ENCODE data around the gene GTF2H1. TPM values are rescaled to one million over a fixed set of nuclear protein-coding genes. Genes with fewer than 3 reads are reported as not detected.

The GTF2H1 gene
- total and polyA plus RNA-seq, 9 of the 15 experiments (the other 6 are each of a cell fraction or from before 2014, with no cell fraction given), result 56.9 to 126 (median 92.1) TPM

DNA sequence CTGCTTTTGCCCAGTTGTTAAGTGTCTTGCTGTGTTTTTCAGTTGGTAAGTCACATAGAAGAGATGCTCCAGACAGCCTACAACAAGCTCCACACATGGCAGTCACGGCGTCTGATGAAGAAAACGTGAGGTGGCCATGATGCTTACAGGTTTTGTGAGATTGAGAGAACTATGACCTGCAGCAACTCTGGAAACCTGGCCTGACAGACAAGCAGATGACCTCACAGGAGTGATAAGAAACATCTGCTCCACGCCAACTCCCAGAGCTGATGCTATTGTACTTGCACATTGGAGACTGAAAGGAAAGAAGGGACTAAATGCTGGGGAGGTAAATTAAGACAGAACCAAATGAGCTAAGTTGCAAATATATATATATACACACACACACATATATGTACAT, 43.4 kb downstream of the GTF2H1 start:
- Histone ChIP-seq H3K4me1 (replicated peaks in 1 of 2; ENCODE audit: control insufficient read depth in 2 of 2, insufficient read depth in 2 of 2, low read length in 2 of 2) (no peaks in the 10 kb centered on the region; a peak in 2 of 5 replicates), H3K27me3 (ENCODE audit: control insufficient read depth in 2 of 2, insufficient read depth in 2 of 2, low read length in 2 of 2) (no peaks in the 10 kb centered on the region), H3K4me3 (no peak overlapping the region), H3K9ac (ENCODE audit: insufficient read depth in 1 of 2, low read depth in 2 of 2, low read length in 2 of 2) (no peak overlapping the region; a peak in 1 of 4 replicates), H3K9me1 (ENCODE audit: control insufficient read depth, insufficient read depth, low read length) (no peaks in the 10 kb centered on the region), H3K9me3 (replicated peaks; ENCODE audit: control insufficient read depth, insufficient read depth, low read depth, low read length) (no peaks in the 10 kb centered on the region), H3K27ac (ENCODE audit: extremely low read depth, low read depth, low read length) (no peak overlapping the region), H2AFZ (ENCODE audit: low read depth, low read length) (no peak overlapping the region), H3K36me3 (ENCODE audit: control insufficient read depth, insufficient read depth, low read length) (peaks cover 67% of the 10 kb centered on the region), H3K4me2 (ENCODE audit: insufficient read depth, low read length) (no peak overlapping the region), H3K79me2 (ENCODE audit: control insufficient read depth, insufficient read depth, low read length) (no peaks in the 10 kb centered on the region), H4K20me1 (replicated peaks; ENCODE audit: control insufficient read depth, insufficient read depth, low read length) (no peaks in the 10 kb centered on the region)
- intact Hi-C loops (cut with micrococcal nuclease) (no loop called here), in situ Hi-C loops (cut with MboI) (no loop called here)
- POLR2A ChIA-PET, result interaction anchor here (0.6 to 1.1 kb wide), 4 partner anchors 19 to 90 kb away, joined by 3 read pairs; partner anchors contain the start of genes LDHA and LDHAL6A
- WGBS (ENCODE audit: insufficient coverage, low coverage, missing lambda C conversion rate), result 72% methylated on average over 4 of the region's 4 CpGs
- BruUV-seq (replicated peaks), result no TSS peak
- FAIRE-seq (no peak), DNase-seq (ENCODE audit: extremely low read depth in 1 of 4, low spot score in 3 of 4) (peak in 2 of 4 experiments; percentile 23 to 28), ATAC-seq (no peak)
- CTCF ChIA-PET (ENCODE audit: low intra/inter-chr PET ratio), result no interaction called here
- TF ChIP-seq NRF1 (conservative IDR thresholded peaks at IDR 0.05 in 1 of 2, IDR thresholded peaks at IDR 0.05 in 1 of 2) (no peak), CBFB (CRISPR knock-in tag; IDR thresholded peaks at IDR 0.05) (no peak), ZSCAN32 (CRISPR knock-in tag; IDR thresholded peaks at IDR 0.05) (no peak), CBFA2T2 (conservative IDR thresholded peaks at IDR 0.05) (0 out of 2 replicates have a peak, but pooled peaks have one; percentile 20), CBX1 (IDR thresholded peaks at IDR 0.05; ENCODE audit: low read depth) (no peak), PCBP1 (IDR thresholded peaks at IDR 0.05; ENCODE audit: low read depth, low read length, poor library complexity, severe bottlenecking) (no peak), CBFA2T3 (IDR thresholded peaks at IDR 0.05) (peak; percentile 42), BRCA1 (IDR thresholded peaks at IDR 0.05) (no peak), BRCA1 (CRISPR knock-in tag; IDR thresholded peaks at IDR 0.05) (no peak), MEF2D (tag; conservative IDR thresholded peaks at IDR 0.05; ENCODE audit: low read depth) (no peak), ATF1 (CRISPR knock-in tag; IDR thresholded peaks at IDR 0.05) (no peak), ATF1 (tag; IDR thresholded peaks at IDR 0.05) (peak; percentile 45; the same call in 1 of the 2 replicates), ZNF175 (CRISPR knock-in tag; IDR thresholded peaks at IDR 0.05; ENCODE audit: low read depth) (no peak), JUND (IDR thresholded peaks at IDR 0.05; ENCODE audit: borderline replicate concordance, low read depth, low read length) (peak; percentile 15; the same call in 1 of the 2 replicates), JUND (tag; IDR thresholded peaks at IDR 0.05; ENCODE audit: borderline replicate concordance, low read depth, low read length) (peak; percentile 55; the same call in 2 of the 3 replicates), PHF21A (IDR thresholded peaks at IDR 0.05; ENCODE audit: borderline replicate concordance, low read depth) (no peak), MEF2A (IDR thresholded peaks at IDR 0.05; ENCODE audit: control insufficient read depth, low read depth, low read length) (no peak), TCF3 (CRISPR knock-in tag; IDR thresholded peaks at IDR 0.05) (peak; percentile 19; the same call in 1 of the 2 replicates), TAL1 (IDR thresholded peaks at IDR 0.05) (0 out of 2 replicates have a peak, but pooled peaks have one; percentile 5), BCL6 (CRISPR knock-in tag; IDR thresholded peaks at IDR 0.05) (no peak), ZNF184 (CRISPR knock-in tag; IDR thresholded peaks at IDR 0.05) (no peak), MYC (IDR thresholded peaks at IDR 0.05; ENCODE audit: low read depth, low read length) (no peak), MYC (CRISPR knock-in tag; IDR thresholded peaks at IDR 0.05; ENCODE audit: borderline replicate concordance, low read depth) (no peak), TARDBP (IDR thresholded peaks at IDR 0.05) (no peak), ETS2 (tag; IDR thresholded peaks at IDR 0.05; ENCODE audit: borderline replicate concordance, poor library complexity, severe bottlenecking) (no peak), ZNF77 (CRISPR knock-in tag; IDR thresholded peaks at IDR 0.05) (no peak), PTTG1 (tag; IDR thresholded peaks at IDR 0.05; ENCODE audit: low read depth) (no peak), CHCHD3 (CRISPR knock-in tag; IDR thresholded peaks at IDR 0.05) (no peak)

All from K562 (cell line).